HG02763 (cell line): Measurements from ENCODE around the gene ASCC1.

Source experiments
- ATAC-seq: cut with Tn5 transposase; IDR thresholded peaks from one replicate; pipeline ENCODE4 v1.9.1; 2021; ENCODE audit warnings: mild to moderate bottlenecking, moderate library complexity; ENCODE audit not compliant: unreplicated experiment

ASCC1 gene

DNA sequence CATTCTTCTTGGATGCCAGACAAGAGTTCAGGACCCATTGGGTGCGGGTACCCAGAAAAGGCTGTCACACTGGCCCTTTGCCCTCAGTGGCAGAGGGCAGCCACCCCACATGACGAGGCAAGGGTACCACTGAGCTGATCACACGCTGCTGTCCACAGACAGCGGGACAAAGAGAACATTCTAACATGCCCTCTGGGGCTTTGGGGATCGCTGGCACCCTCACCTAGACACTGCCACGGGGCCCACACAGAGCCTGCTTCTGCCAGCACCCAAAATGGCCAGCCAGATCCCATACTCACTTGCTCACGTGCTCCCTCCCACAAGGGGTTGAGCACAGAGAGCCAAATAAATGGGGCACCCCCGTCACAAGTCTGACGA lies 111.0 kb downstream of the ASCC1 start:
- ATAC-seq = no peak

- no peak for ATAC-seq
Measured at GRCh38 chr10:72104472-72105097, 111.5 kb downstream of the ASCC1 start.

DNA sequence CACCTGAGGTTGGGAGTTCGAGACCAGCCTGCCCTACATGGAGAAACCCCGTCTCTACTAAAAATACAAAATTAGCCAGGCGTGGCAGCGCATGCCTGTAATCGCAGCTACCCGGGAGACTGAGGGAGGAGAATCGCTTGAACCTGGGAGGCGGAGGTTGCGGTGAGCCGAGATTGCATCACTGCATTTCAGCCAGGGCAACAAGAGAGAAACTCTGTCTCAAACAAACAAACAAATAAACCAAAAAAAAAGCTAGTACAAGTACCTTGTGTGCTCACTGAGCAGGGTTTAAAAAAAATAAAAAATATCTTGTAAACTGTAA lies 116.5 kb downstream of the ASCC1 start:
- no peak for ATAC-seq

- no peak for ATAC-seq
Measured at GRCh38 chr10:72098836-72099599, 117.1 kb downstream of the ASCC1 start.

- no peak for ATAC-seq
Measured at GRCh38 chr10:72098301-72098835, 117.7 kb downstream of the ASCC1 start.

- ATAC-seq = no peak
Measured at GRCh38 chr10:72097448-72098300, 118.4 kb downstream of the ASCC1 start.

- no peak for ATAC-seq
Measured at GRCh38 chr10:72096115-72097000, 119.7 kb downstream of the ASCC1 start.

DNA sequence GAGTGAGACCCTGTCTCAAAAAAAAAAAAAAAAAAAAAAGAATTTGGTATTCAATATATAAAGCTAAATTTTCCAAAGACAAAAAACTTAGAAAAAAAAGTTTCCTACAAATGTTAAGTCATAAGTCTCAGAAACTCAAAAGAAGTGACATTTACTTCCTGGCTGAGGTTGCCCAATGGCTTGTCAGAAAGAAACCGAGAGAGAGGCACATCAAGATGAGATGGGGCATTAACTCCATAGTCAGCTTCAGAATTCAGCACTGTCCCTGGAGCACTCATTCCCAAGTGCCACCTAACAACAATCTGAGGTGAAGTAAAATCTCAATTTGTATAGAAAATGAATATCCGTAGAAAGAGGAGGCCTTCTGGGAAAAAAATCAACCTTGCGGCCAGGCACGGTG lies 120.9 kb downstream of the ASCC1 start:
- ATAC-seq = no peak

DNA sequence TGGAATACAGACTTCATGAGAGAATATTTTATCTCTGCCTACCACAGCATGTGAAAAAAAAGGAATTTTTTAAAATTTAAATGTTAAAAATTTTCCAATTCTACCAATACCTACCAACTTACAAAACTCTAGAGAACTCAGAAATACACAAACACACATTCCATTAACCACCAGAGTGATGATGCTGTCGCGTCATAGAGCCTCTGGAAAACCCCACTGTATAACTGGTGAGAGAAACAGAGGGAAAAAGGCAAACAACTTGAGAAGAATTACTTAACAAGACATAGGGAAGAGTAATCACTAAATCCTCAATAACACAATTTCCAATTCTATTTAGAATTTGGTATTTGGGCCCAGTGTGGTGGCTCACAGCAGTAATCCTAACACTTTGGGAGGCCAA lies 121.5 kb downstream of the ASCC1 start:
- ATAC-seq = no peak

- ATAC-seq = no peak
Measured at GRCh38 chr10:72093450-72093849, 122.6 kb downstream of the ASCC1 start.

- ATAC-seq = no peak
Measured at GRCh38 chr10:72092987-72093386, 123.1 kb downstream of the ASCC1 start.

GRCh38 chr10:72092171-72092924 lies 123.7 kb downstream of the ASCC1 start:
- no peak for ATAC-seq

DNA sequence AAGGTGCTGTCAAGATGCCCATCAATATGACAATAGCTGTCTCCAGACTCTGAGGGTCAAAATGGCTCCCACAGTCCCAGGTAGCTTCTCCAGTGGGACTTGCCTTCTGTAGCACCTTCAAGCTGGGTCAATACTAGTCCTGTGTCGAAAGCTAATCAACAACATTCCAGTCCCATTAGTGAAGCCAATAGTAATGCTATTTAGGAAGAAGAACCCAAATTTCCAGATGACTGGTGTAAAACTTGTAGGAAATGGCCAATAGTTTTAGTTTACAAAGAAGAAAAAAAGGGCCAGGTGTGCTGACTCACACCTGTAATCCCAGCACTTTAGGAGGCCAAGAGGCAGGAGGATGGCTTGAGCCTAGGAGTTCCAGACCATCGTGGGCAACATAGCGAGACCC lies 125.8 kb downstream of the ASCC1 start:
- ATAC-seq = no peak

- no peak for ATAC-seq
Measured at GRCh38 chr10:72089618-72090017, 126.5 kb downstream of the ASCC1 start.

DNA sequence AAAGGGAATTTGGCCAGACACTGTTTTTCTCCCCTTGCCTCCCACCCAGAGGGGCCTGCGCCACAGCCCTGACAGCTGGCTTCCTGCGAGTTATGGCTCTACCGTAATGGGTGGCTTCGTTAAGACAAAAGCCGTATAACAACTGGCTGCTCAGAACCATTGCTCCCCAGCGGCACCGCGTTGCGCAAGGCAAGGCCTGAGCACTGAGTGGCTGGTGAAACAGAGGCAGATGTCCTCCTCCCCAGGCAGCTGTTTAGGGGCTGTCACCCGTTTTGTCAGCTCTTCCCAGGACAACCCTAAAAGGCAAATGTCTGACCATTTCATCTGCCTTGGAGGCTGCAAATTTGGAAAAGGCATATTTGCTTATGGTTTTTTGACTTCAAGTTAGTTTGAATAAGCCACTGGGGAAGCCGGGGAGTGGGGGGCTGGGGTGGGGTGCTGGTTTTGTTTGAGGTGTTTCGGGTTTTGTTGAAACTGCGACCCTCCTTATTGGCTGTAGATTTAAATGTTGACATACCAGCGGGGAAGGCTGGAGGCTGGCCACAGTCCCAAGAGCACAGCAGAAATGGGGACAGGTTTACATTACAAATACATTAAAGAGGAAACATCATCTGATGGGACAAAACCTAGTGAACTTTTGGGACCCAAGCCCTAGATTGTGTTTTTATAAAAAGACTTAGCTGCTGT lies 127.0 kb downstream of the ASCC1 start:
- no peak for ATAC-seq

- ATAC-seq = no peak
Measured at GRCh38 chr10:72087969-72088888, 127.8 kb downstream of the ASCC1 start, which contains the start of gene SPOCK2. TSS of gene SPOCK2 (minus strand) at chr10:72088551. CDS start at chr10:72088328, 223 bp downstream.

GRCh38 chr10:72087392-72087968 lies 128.6 kb downstream of the ASCC1 start:
- no peak for ATAC-seq
